PFSK-1 (cell line): ENCODE results near the gene FGF1.

Experiments
- FOXP2 ChIP-seq: optimal IDR thresholded peaks from 2 replicates; pipeline ENCODE3; 2011; ENCODE audit warnings: borderline replicate concordance, control low read depth, inconsistent platforms; ENCODE audit not compliant: insufficient read depth; ENCODE audit errors: extremely low read length, extremely low read depth
- POLR2AphosphoS5 ChIP-seq: IDR thresholded peaks from 2 replicates; pipeline ENCODE4 v1.6.1; 2012; ENCODE audit warnings: low read depth, mild to moderate bottlenecking, control low read depth, low read length, moderate library complexity
- REST ChIP-seq, 2 experiments: IDR thresholded peaks; 2 replicates each; pipeline versions ENCODE4 v1.6.1 to v1.8.0; 2011 to 2012; ENCODE audit warnings: low read depth in 2 of 2, low read length in 2 of 2, control low read depth in 1 of 2, inconsistent platforms in 1 of 2, mild to moderate bottlenecking in 1 of 2, moderate library complexity in 1 of 2; ENCODE audit not compliant: insufficient read depth in 1 of 2
- SIN3A ChIP-seq: IDR thresholded peaks from 2 replicates; pipeline ENCODE4 v1.6.1; 2012; ENCODE audit warnings: mild to moderate bottlenecking, low read length, moderate library complexity, borderline replicate concordance; ENCODE audit not compliant: insufficient read depth
- TAF1 ChIP-seq: IDR thresholded peaks from 2 replicates; pipeline ENCODE4 v1.6.1; 2012; ENCODE audit warnings: low read length, control low read depth, borderline replicate concordance; ENCODE audit not compliant: insufficient read depth

The FGF1 gene

GRCh38 chr5:142612494-142613270 is 73.2 kb downstream of the FGF1 start:
- no peak for TF ChIP-seq REST (IDR thresholded peaks at IDR 0.05; ENCODE audit: insufficient read depth in 1 of 2, low read depth in 2 of 2, low read length in 2 of 2)
- TF ChIP-seq SIN3A, result no peak
- no peak for TF ChIP-seq TAF1
- TF ChIP-seq FOXP2, result no peak
- no peak for TF ChIP-seq POLR2AphosphoS5

GRCh38 chr5:142611154-142611553 is 74.7 kb downstream of the FGF1 start:
- TF ChIP-seq FOXP2 (no peak), TAF1 (no peak), REST (IDR thresholded peaks at IDR 0.05; ENCODE audit: insufficient read depth in 1 of 2, low read depth in 2 of 2, low read length in 2 of 2) (no peak), POLR2AphosphoS5 (no peak), SIN3A (no peak)

GRCh38 chr5:142610176-142611001 is 75.5 kb downstream of the FGF1 start:
- TF ChIP-seq SIN3A (no peak), REST (IDR thresholded peaks at IDR 0.05; ENCODE audit: insufficient read depth in 1 of 2, low read depth in 2 of 2, low read length in 2 of 2) (no peak), TAF1 (no peak), POLR2AphosphoS5 (no peak), FOXP2 (no peak)

- TF ChIP-seq FOXP2 (no peak), TAF1 (no peak), POLR2AphosphoS5 (no peak), SIN3A (no peak)
These were observed 76.7 kb downstream of the FGF1 start for GRCh38 chr5:142609142-142609541.

GRCh38 chr5:142608081-142608480 is 77.8 kb downstream of the FGF1 start:
- TF ChIP-seq FOXP2 (no peak), TAF1 (no peak), SIN3A (no peak), POLR2AphosphoS5 (no peak), REST (IDR thresholded peaks at IDR 0.05; ENCODE audit: insufficient read depth in 1 of 2, low read depth in 2 of 2, low read length in 2 of 2) (no peak)
